GM12874 (cell line): ENCODE measurements around the gene VAT1L.

ENCODE experiments used
- TF ChIP-seq, protein P1 (sequence below): IDR thresholded peaks from 2 replicates; pipeline ENCODE4 v1.5.1; 2011; ENCODE audit warnings: low read depth, mild to moderate bottlenecking, control low read depth, low read length, moderate library complexity; ENCODE audit not compliant: insufficient read depth

VAT1L gene, protein sequence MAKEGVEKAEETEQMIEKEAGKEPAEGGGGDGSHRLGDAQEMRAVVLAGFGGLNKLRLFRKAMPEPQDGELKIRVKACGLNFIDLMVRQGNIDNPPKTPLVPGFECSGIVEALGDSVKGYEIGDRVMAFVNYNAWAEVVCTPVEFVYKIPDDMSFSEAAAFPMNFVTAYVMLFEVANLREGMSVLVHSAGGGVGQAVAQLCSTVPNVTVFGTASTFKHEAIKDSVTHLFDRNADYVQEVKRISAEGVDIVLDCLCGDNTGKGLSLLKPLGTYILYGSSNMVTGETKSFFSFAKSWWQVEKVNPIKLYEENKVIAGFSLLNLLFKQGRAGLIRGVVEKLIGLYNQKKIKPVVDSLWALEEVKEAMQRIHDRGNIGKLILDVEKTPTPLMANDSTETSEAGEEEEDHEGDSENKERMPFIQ

DNA sequence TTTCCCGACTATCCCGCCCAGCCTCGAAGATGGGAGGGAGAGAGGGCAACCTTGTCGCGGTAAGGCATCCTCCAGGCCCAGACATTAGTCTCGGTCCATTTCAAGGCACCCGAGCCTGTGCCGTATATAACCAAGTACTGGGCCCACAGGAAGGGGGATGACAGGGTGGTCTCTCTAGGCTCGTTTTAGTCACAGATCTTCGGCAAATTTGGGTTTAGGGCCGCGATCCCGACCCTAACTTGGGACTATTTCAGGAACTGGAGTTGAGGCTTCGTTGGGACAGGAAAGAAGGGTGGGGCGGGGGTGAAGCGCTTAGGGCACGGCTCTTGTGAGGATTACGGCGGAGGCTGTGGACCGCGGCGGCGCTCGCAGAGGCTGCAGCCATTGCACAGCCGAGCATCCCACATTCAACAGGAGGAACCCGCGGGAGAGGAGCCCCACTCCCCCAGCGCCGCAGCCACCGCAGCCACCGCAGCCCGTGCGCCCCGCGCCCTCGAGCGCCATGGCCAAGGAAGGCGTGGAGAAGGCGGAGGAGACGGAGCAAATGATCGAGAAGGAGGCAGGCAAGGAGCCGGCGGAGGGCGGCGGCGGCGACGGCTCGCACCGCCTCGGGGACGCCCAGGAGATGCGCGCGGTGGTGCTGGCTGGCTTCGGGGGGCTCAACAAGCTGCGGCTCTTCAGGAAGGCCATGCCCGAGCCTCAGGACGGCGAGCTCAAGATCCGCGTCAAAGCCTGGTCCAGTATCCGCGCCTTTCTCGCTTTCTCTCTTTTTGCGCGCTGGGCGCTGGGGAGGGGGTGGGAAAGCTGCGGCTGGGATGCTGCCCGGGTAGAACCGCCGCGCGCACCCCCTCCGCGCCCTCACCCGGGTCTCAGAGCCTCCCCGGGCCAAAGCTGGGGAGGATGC, at the start of gene VAT1L:
VAT1L (plus strand) TSS at position 384 of the 904 bp plus-strand sequence; CDS start at position 503, 119 bp downstream.
- TF ChIP-seq, protein P1, sequence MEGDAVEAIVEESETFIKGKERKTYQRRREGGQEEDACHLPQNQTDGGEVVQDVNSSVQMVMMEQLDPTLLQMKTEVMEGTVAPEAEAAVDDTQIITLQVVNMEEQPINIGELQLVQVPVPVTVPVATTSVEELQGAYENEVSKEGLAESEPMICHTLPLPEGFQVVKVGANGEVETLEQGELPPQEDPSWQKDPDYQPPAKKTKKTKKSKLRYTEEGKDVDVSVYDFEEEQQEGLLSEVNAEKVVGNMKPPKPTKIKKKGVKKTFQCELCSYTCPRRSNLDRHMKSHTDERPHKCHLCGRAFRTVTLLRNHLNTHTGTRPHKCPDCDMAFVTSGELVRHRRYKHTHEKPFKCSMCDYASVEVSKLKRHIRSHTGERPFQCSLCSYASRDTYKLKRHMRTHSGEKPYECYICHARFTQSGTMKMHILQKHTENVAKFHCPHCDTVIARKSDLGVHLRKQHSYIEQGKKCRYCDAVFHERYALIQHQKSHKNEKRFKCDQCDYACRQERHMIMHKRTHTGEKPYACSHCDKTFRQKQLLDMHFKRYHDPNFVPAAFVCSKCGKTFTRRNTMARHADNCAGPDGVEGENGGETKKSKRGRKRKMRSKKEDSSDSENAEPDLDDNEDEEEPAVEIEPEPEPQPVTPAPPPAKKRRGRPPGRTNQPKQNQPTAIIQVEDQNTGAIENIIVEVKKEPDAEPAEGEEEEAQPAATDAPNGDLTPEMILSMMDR = no peak

DNA sequence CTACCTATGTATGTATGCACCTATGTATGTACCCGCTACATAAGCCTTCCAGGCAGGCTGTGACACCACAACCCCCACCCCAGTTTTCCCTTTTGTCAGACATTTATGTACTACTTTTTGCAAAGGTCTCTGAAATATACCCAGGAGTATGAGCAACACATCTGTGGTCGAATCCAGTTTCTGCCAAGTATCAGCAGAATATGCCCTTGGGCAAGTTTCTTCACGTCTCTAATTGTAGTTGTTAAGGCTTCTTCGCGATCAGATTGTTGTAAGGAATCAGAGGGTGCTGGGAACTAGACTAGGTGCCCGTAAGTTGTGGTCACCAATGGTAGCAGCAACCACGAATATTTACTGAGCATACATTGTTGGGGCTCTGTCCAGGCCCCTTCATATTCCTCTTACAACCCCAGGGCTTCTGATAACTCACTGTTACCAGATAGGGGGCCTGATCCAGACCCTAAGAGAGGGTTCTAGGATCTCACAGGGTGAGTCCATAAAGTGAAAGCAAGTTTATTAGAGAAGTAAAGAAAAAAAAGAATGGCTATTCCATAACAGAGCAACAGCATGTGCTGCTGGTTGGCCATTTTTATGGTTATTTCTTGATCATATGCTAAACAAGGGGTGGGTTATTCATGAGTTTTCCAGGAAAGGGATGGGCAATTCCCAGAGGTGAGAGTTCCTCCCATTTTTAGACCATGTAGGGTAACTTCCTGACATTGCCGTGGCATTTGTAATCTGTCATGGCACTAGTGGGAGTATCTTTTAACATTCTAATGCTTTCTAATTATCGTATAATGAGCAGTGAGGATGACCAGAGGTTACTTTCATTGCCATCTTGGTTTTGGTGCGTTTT, 49.4 kb upstream of the VAT1L start:
- TF ChIP-seq, protein P1 = no peak

DNA sequence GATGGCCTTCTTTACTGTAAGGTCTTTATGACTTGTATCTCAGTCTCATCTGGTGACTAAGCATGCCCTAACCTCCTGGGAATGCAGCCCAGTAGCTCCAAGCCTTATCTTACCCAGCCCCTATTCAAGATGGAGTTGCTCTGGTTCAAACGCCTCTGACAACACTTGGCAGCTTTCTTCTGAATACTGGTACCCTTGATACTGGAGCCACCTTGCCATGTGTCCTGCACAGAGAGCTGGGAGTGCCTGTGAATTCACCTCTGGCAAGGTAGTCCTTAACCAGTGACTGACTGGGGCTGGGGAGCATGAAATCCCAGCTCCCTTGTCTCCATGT, 48.8 kb upstream of the VAT1L start:
- TF ChIP-seq, protein P1 = no peak

DNA sequence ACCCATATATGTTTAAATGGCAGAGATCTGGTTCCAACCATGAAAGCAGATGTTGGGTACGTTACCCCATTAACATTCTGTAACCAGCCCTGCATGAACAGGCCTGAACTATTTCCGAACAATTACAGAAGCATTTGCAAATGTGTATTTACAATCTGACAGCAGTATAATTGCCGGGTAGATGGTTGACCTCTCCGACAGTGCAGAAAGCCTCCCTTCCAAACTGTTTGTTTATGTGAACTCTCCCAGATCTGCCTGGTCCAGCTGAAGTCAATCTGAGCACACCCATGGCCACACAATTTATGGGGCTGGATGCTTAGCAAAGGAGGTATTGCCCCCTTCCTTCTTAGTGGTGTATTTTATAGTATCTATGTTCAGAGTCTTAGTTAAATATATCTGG, 44.2 kb upstream of the VAT1L start:
- TF ChIP-seq, protein P1 = no peak

DNA sequence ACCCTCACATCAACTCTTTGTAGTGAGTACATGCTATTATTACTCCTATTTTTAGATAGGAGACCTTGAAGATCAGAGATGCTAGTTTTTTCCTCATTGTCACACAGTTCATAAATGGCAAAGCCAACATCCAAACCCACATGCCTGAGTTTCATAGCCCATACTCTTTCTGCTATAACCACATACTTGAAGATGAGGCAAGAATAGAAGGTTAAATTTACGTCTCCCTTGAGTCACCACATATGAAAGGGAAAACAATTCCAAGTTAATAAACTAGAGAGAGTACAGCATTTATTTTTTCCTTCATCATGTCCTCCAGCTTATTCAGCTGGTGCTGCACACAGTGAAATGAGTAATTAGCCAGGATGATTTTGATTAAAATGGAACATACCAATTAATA, 42.4 kb upstream of the VAT1L start:
- TF ChIP-seq, protein P1 = no peak

DNA sequence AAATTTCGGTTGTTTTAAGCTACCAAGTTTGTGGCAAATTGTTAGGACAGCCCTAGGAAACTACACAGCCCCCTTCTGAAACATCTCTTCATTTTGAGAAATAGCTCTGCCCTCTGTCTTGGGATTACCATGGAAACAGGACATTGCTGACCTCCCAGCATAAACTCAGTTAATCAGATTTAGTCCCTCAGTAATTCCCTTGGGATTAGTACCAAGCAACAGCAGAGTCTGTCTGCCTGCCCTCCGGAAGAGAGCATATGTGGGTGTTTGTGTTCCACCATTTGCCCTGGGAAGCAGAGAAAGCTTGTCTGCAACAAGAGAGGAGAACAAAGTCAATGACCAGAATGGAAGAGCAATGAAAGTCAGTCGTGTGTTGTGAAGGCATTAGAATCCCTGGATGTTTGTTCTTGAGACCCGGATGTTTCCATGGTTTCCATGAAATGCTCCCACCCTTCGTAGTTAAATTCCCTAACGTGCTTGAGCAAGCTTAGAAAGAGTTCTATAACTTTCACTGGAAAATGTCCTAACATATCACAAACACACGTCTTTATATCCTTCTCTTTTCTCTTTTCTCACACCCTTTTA, 39.9 kb upstream of the VAT1L start:
- TF ChIP-seq, protein P1 = no peak
